ENCODE results near the gene PPP2R2C.
A peak's percentile ranks its signal among the peaks of the same experiment; 100 is the strongest.

PPP2R2C gene

GRCh38 chr4:6272863-6273660, 199.4 kb downstream of the PPP2R2C start:
- DNase-seq: peak; percentile 85
- no peak overlapping the region for H3K23ac ChIP-seq (ENCODE audit: low read length in 2 of 2)
- no peak overlapping the region for H4K91ac ChIP-seq (ENCODE audit: low read length)
- H2AFZ ChIP-seq (ENCODE audit: low read depth, low read length): no peak overlapping the region
- peak overlapping the region in 1 of 2 experiments; percentile 44 for H3K18ac ChIP-seq (ENCODE audit: low read depth in 1 of 2, low read length in 2 of 2)
- H2BK15ac ChIP-seq (ENCODE audit: low read depth, poor library complexity, severe bottlenecking): no peak overlapping the region
- 35% methylated on average over 15 of the region's 15 CpGs for WGBS
- no peak overlapping the region for H2BK5ac ChIP-seq (ENCODE audit: low read depth, low read length, poor library complexity, severe bottlenecking)
- H2AK5ac ChIP-seq (ENCODE audit: low read length, severe bottlenecking): peak overlapping the region; percentile 92
- H3K9ac ChIP-seq (ENCODE audit: low read length): peak overlapping the region; percentile 22
- H3K27me3 ChIP-seq (ENCODE audit: control insufficient read depth in 1 of 2, insufficient read depth in 1 of 2, low read length in 2 of 2): peaks cover 0 to under 1% of the 10 kb centered on the region in 2 experiments
- H3K4me1 ChIP-seq (ENCODE audit: control insufficient read depth, insufficient read depth, low read depth, low read length): peaks cover 53% of the 10 kb centered on the region
- no peak overlapping the region for H2BK120ac ChIP-seq (ENCODE audit: low read depth, low read length)
- H2BK12ac ChIP-seq (ENCODE audit: low read length in 2 of 2): peak overlapping the region in 1 of 2 experiments; percentile 76
- no peak overlapping the region for H3K4ac ChIP-seq (ENCODE audit: low read depth in 1 of 2, low read length in 2 of 2)
- peak overlapping the region; percentile 41 for H3K4me2 ChIP-seq (ENCODE audit: low read length, poor library complexity, severe bottlenecking)
- no peaks in the 10 kb centered on the region for H3K9me3 ChIP-seq (ENCODE audit: control insufficient read depth, low read length)
- H3K27ac ChIP-seq (ENCODE audit: low read length, poor library complexity, severe bottlenecking): peak overlapping the region; percentile 86
- H4K8ac ChIP-seq (ENCODE audit: low read length): no peak overlapping the region
- H3K14ac ChIP-seq (ENCODE audit: low read length in 2 of 2): peak overlapping the region in 1 of 2 experiments; percentile 39
- peaks cover 4 to 22% of the 10 kb centered on the region in 2 experiments for H3K36me3 ChIP-seq (ENCODE audit: control insufficient read depth in 1 of 2, insufficient read depth in 2 of 2, low read depth in 1 of 2, low read length in 2 of 2)
- H3K79me1 ChIP-seq (replicated peaks; ENCODE audit: low read length, poor library complexity, severe bottlenecking): peaks cover 11% of the 10 kb centered on the region
- H3K4me3 ChIP-seq (ENCODE audit: insufficient read depth in 1 of 2, low read depth in 1 of 2, low read length in 2 of 2): no peak overlapping the region

- H3K9ac ChIP-seq (ENCODE audit: low read length): peak overlapping the region; percentile 87
- peaks cover 0 to 10% of the 10 kb centered on the region in 2 experiments for H3K36me3 ChIP-seq (ENCODE audit: control insufficient read depth in 1 of 2, insufficient read depth in 2 of 2, low read depth in 1 of 2, low read length in 2 of 2)
- peak overlapping the region in 1 of 2 experiments; percentile 57 for H3K4ac ChIP-seq (ENCODE audit: low read depth in 1 of 2, low read length in 2 of 2)
- peak overlapping the region; percentile 25 for H4K91ac ChIP-seq (ENCODE audit: low read length)
- 92% methylated on average over 15 of the region's 15 CpGs for WGBS
- H2BK12ac ChIP-seq (ENCODE audit: low read length in 2 of 2): no peak overlapping the region
- peaks cover 3% of the 10 kb centered on the region for H3K79me1 ChIP-seq (replicated peaks; ENCODE audit: low read length, poor library complexity, severe bottlenecking)
- H2AK5ac ChIP-seq (ENCODE audit: low read length, severe bottlenecking): peak overlapping the region; percentile 76
- peak overlapping the region in 1 of 2 experiments; percentile 84 for H3K4me3 ChIP-seq (ENCODE audit: insufficient read depth in 1 of 2, low read depth in 1 of 2, low read length in 2 of 2)
- H3K18ac ChIP-seq (ENCODE audit: low read depth in 1 of 2, low read length in 2 of 2): no peak overlapping the region
- H4K8ac ChIP-seq (ENCODE audit: low read length): peak overlapping the region; percentile 19
- H2BK120ac ChIP-seq (ENCODE audit: low read depth, low read length): no peak overlapping the region
- H3K9me3 ChIP-seq (ENCODE audit: control insufficient read depth, low read length): no peaks in the 10 kb centered on the region
- no peak for DNase-seq
- peaks cover 0 to 10% of the 10 kb centered on the region in 2 experiments for H3K27me3 ChIP-seq (ENCODE audit: control insufficient read depth in 1 of 2, insufficient read depth in 1 of 2, low read length in 2 of 2)
- no peak overlapping the region for H3K23ac ChIP-seq (ENCODE audit: low read length in 2 of 2)
- H2BK5ac ChIP-seq (ENCODE audit: low read depth, low read length, poor library complexity, severe bottlenecking): no peak overlapping the region
- no peak overlapping the region for H2AFZ ChIP-seq (ENCODE audit: low read depth, low read length)
- H3K27ac ChIP-seq (ENCODE audit: low read length, poor library complexity, severe bottlenecking): peak overlapping the region; percentile 86
- H3K4me1 ChIP-seq (ENCODE audit: control insufficient read depth, insufficient read depth, low read depth, low read length): peaks cover 50% of the 10 kb centered on the region
- no peak overlapping the region for H2BK15ac ChIP-seq (ENCODE audit: low read depth, poor library complexity, severe bottlenecking)
- H3K4me2 ChIP-seq (ENCODE audit: low read length, poor library complexity, severe bottlenecking): peak overlapping the region; percentile 83
- H3K14ac ChIP-seq (ENCODE audit: low read length in 2 of 2): no peak overlapping the region
Measured at GRCh38 chr4:6271701-6272465, 200.5 kb downstream of the PPP2R2C start.

DNA sequence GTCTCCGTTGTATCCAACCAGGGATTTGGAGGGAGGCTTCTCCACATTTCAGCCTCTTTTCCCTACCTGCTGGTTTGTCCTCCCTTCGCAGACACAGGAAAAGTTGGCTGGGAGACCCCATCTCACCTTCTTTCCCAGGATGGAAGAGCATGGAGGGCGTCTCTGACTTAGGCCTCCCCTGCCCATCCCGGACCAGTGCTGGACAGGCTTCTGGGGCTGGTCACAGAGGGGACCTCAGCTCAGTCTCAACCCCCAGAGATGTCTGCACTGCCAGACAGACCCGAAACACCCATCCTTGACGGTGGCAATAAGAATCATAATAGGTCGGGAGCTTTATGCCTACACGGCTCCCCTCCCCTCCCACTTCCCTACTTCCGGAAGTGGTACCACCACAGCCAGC, 201.2 kb downstream of the PPP2R2C start:
- Histone ChIP-seq H3K9ac (ENCODE audit: low read length) (peak overlapping the region; percentile 87), H2BK12ac (ENCODE audit: low read length in 2 of 2) (no peak overlapping the region), H2AK5ac (ENCODE audit: low read length, severe bottlenecking) (peak overlapping the region; percentile 13), H3K23ac (ENCODE audit: low read length in 2 of 2) (no peak overlapping the region), H3K36me3 (ENCODE audit: control insufficient read depth in 1 of 2, insufficient read depth in 2 of 2, low read depth in 1 of 2, low read length in 2 of 2) (peaks cover 0 to 7% of the 10 kb centered on the region in 2 experiments), H2BK15ac (ENCODE audit: low read depth, poor library complexity, severe bottlenecking) (no peak overlapping the region), H3K9me3 (ENCODE audit: control insufficient read depth, low read length) (no peaks in the 10 kb centered on the region), H3K27me3 (ENCODE audit: control insufficient read depth in 1 of 2, insufficient read depth in 1 of 2, low read length in 2 of 2) (peaks cover 0 to 10% of the 10 kb centered on the region in 2 experiments), H3K4me1 (ENCODE audit: control insufficient read depth, insufficient read depth, low read depth, low read length) (peaks cover 48% of the 10 kb centered on the region), H4K8ac (ENCODE audit: low read length) (no peak overlapping the region), H4K91ac (ENCODE audit: low read length) (no peak overlapping the region), H2AFZ (ENCODE audit: low read depth, low read length) (no peak overlapping the region), H2BK5ac (ENCODE audit: low read depth, low read length, poor library complexity, severe bottlenecking) (no peak overlapping the region), H3K4ac (ENCODE audit: low read depth in 1 of 2, low read length in 2 of 2) (no peak overlapping the region), H3K4me2 (ENCODE audit: low read length, poor library complexity, severe bottlenecking) (peak overlapping the region; percentile 83), H3K4me3 (ENCODE audit: insufficient read depth in 1 of 2, low read depth in 1 of 2, low read length in 2 of 2) (peak overlapping the region in 1 of 2 experiments; percentile 84), H2BK120ac (ENCODE audit: low read depth, low read length) (no peak overlapping the region), H3K79me1 (replicated peaks; ENCODE audit: low read length, poor library complexity, severe bottlenecking) (peaks cover 3% of the 10 kb centered on the region), H3K14ac (ENCODE audit: low read length in 2 of 2) (no peak overlapping the region), H3K27ac (ENCODE audit: low read length, poor library complexity, severe bottlenecking) (peak overlapping the region; percentile 86), H3K18ac (ENCODE audit: low read depth in 1 of 2, low read length in 2 of 2) (no peak overlapping the region)
- WGBS: 95% methylated on average over 9 of the region's 9 CpGs
- DNase-seq: no peak
